Naive thymus-derived CD8-positive, alpha-beta T cell (primary cell): Measurements from ENCODE around the gene THOC5. TPM values are rescaled to one million over a fixed set of nuclear protein-coding genes. Genes with fewer than 3 reads are reported as not detected.
"Not testable (repeated sequence)": the region's sequence is repeated elsewhere in the genome, so short reads cannot be mapped to it uniquely, and the experiment has no call there.

Experiments used
- ATAC-seq, 2 donors: fragments of 150-1000 bp; cut with Tn5 transposase in 1 of 2; sonication (Bioruptor Pico), chemical (Tn5 transposase) in 1 of 2; 1 replicate in 1 of 2; 2 replicates in 1 of 2; pipeline ENCODE4 v1.10.0; 2021; ENCODE audit warnings: mild to moderate bottlenecking in 2 of 2, moderate library complexity in 2 of 2
- POLR2A ChIA-PET: fragments of 350-600 bp; sonication (Branson Sonifier 250); formaldehyde crosslinking; loops from one replicate; lab custom pipeline; 2021; ENCODE audit warnings: antibody characterized with exemption; lab: Charles Lee
- DNase-seq, 10 donors: peaks; one replicate each; pipeline versions ENCODE4 v3.0.0 to v3.0.0-alpha.2; 2020 to 2022
- H3K27ac Mint-ChIP-seq, 10 donors: one replicate each; pipeline ENCODE4 v1.8.0; 2020 to 2022; ENCODE audit warnings: mild to moderate bottlenecking in 10 of 10, mixed read lengths in 10 of 10, moderate library complexity in 4 of 10, inconsistent platforms in 1 of 10
- H3K27me3 Mint-ChIP-seq, 5 donors: one replicate each; pipeline ENCODE4 v1.8.0; 2021 to 2022; ENCODE audit warnings: mixed read lengths in 5 of 5
- H3K36me3 Mint-ChIP-seq, 3 donors: one replicate each; pipeline ENCODE4 v1.8.0; 2020 to 2022; ENCODE audit warnings: mixed read lengths in 3 of 3, mild to moderate bottlenecking in 2 of 3, inconsistent platforms in 1 of 3
- H3K4me1 Mint-ChIP-seq, 4 donors: one replicate each; pipeline ENCODE4 v1.8.0; 2021 to 2022; ENCODE audit warnings: mixed read lengths in 4 of 4
- H3K4me3 Mint-ChIP-seq, 10 donors: one replicate each; pipeline ENCODE4 v1.8.0; 2020 to 2022; ENCODE audit warnings: mild to moderate bottlenecking in 10 of 10, mixed read lengths in 10 of 10, moderate library complexity in 6 of 10, inconsistent platforms in 1 of 10
- H3K9me3 Mint-ChIP-seq, 9 donors: one replicate each; pipeline ENCODE4 v1.8.0; 2020 to 2022; ENCODE audit warnings: mixed read lengths in 9 of 9, mild to moderate bottlenecking in 3 of 9, inconsistent platforms in 1 of 9, moderate library complexity in 1 of 9
- polyA plus RNA-seq, 3 donors: library from polyadenylated mRNA; unstranded; fragments of 300-500 nt; fragmentation: Illumina TruSeq; gene quantifications; one replicate each; pipeline ENCODE4 v1.2.3, GENCODE V29; 2021
- total RNA-seq, 8 experiments: library from RNA in 2 of 8; stranded (reverse) in 2 of 8; gene quantifications; one replicate each; pipeline ENCODE4 v1.2.3 and lab custom pipeline; 2021 to 2026

THOC5 gene
- 10 to 100 TPM; 47.2 to 48.0 TPM for total RNA-seq
- polyA plus RNA-seq: 10 to 100 TPM; 20.1 to 25.7 (median 20.8) TPM
- 48.2 to 70.3 (median 55.4) reads per million in 6 experiments for total RNA-seq (lab: John Stamatoyannopoulos, UW)

- H3K36me3 Mint-ChIP-seq: peaks cover 9 to 44% (median 15%) of the 10 kb centered on the region in 3 donors
- H3K4me3 Mint-ChIP-seq: peak within 1 kb of the TSS; percentile 83 to 98 (median 96)
- ATAC-seq: peak; percentile 96 to 97
- no peaks in the 10 kb centered on the region for H3K9me3 Mint-ChIP-seq
- H3K27me3 Mint-ChIP-seq: peaks cover 0 to 1% (median 0%) of the 10 kb centered on the region in 5 donors
- DNase-seq: peak; percentile 74 to 94 (median 85)
- H3K4me1 Mint-ChIP-seq: peaks cover 15 to 41% (median 30%) of the 10 kb centered on the region in 4 donors
- peak within 1 kb of the TSS; percentile 94 to 99 (median 99) for H3K27ac Mint-ChIP-seq
- POLR2A ChIA-PET: interaction anchor here (0.7 to 3.2 kb wide), 24 partner anchors 9 to 1793 kb away, joined by 3 to 32 read pairs (median 4); partner anchors contain the start of genes AP1B1, NF2, NIPSNAP1 and PATZ1
These were observed at the start of gene THOC5 for GRCh38 chr22:29553351-29554224. THOC5 (minus strand) TSS chr22:29553757; CDS start chr22:29549147, 4,610 bp downstream.

GRCh38 chr22:29598684-29599020 lies 45.1 kb upstream of the THOC5 start:
- DNase-seq (no peak), ATAC-seq (no peak)
- H3K27me3 Mint-ChIP-seq: no peaks in the 10 kb centered on the region
- no peak overlapping the region for H3K27ac Mint-ChIP-seq
- peaks cover 0 to 9% (median 2%) of the 10 kb centered on the region in 4 donors for H3K4me1 Mint-ChIP-seq
- no peaks in the 10 kb centered on the region for H3K36me3 Mint-ChIP-seq
- POLR2A ChIA-PET: no interaction called here
- H3K4me3 Mint-ChIP-seq: no peak overlapping the region
- H3K9me3 Mint-ChIP-seq: no peaks in the 10 kb centered on the region

GRCh38 chr22:29597871-29598683 lies 44.5 kb upstream of the THOC5 start:
- POLR2A ChIA-PET: interaction anchor here (1.1 kb wide), 1 partner anchor 44 kb away, joined by 3 read pairs; no protein-coding TSS in a partner anchor
- not testable (repeated sequence) for DNase-seq, H3K27me3 Mint-ChIP-seq, H3K36me3 Mint-ChIP-seq, H3K4me1 Mint-ChIP-seq, ATAC-seq, H3K9me3 Mint-ChIP-seq
- H3K27ac Mint-ChIP-seq: peak overlapping the region in 2 of 10 donors; percentile 53 to 86
- H3K4me3 Mint-ChIP-seq: peak overlapping the region in 1 of 10 donors; percentile 81

GRCh38 chr22:29596408-29596807 lies 42.9 kb upstream of the THOC5 start:
- DNase-seq (no peak), ATAC-seq (no peak)
- no peak overlapping the region for H3K27ac Mint-ChIP-seq
- no peaks in the 10 kb centered on the region for H3K27me3 Mint-ChIP-seq
- POLR2A ChIA-PET: no interaction called here
- H3K9me3 Mint-ChIP-seq: no peaks in the 10 kb centered on the region
- H3K4me3 Mint-ChIP-seq: no peak overlapping the region
- peaks cover 0 to 5% (median 0%) of the 10 kb centered on the region in 4 donors for H3K4me1 Mint-ChIP-seq
- H3K36me3 Mint-ChIP-seq: no peaks in the 10 kb centered on the region

GRCh38 chr22:29594447-29594846 lies 40.9 kb upstream of the THOC5 start:
- H3K4me3 Mint-ChIP-seq, H3K36me3 Mint-ChIP-seq, H3K27me3 Mint-ChIP-seq, H3K9me3 Mint-ChIP-seq, DNase-seq, H3K27ac Mint-ChIP-seq, ATAC-seq: not testable (repeated sequence)
- H3K4me1 Mint-ChIP-seq: peaks cover 5 to 16% (median 9%) of the 10 kb centered on the region in 4 donors
- POLR2A ChIA-PET: interaction anchor here (0.6 to 0.7 kb wide), 2 partner anchors 10 to 13 kb away, joined by 3 to 4 read pairs; no protein-coding TSS in a partner anchor

GRCh38 chr22:29593923-29594322 lies 40.4 kb upstream of the THOC5 start:
- H3K9me3 Mint-ChIP-seq: no peaks in the 10 kb centered on the region
- H3K27me3 Mint-ChIP-seq: no peaks in the 10 kb centered on the region
- H3K4me3 Mint-ChIP-seq: no peak overlapping the region
- no peaks in the 10 kb centered on the region for H3K36me3 Mint-ChIP-seq
- H3K4me1 Mint-ChIP-seq: peaks cover 5 to 16% (median 9%) of the 10 kb centered on the region in 4 donors
- ATAC-seq: no peak
- no peak overlapping the region for H3K27ac Mint-ChIP-seq
- POLR2A ChIA-PET: interaction anchor here (0.6 to 0.7 kb wide), 2 partner anchors 9 to 12 kb away, joined by 3 to 4 read pairs; no protein-coding TSS in a partner anchor
- no peak for DNase-seq

- Mint-ChIP-seq H3K27me3 (no peaks in the 10 kb centered on the region), H3K4me1 (peaks cover 5 to 11% (median 9%) of the 10 kb centered on the region in 4 donors), H3K9me3 (no peaks in the 10 kb centered on the region), H3K27ac (peak overlapping the region in 5 of 10 donors; percentile 4 to 67 (median 55)), H3K36me3 (no peaks in the 10 kb centered on the region), H3K4me3 (no peak overlapping the region)
- ATAC-seq: no peak
- POLR2A ChIA-PET: interaction anchor here (0.6 kb wide), 1 partner anchor 504 kb away, joined by 3 read pairs; no protein-coding TSS in a partner anchor
- DNase-seq: no peak
These were observed 34.6 kb upstream of the THOC5 start for GRCh38 chr22:29587938-29588699.

GRCh38 chr22:29586193-29586705 lies 32.7 kb upstream of the THOC5 start:
- not testable (repeated sequence) for H3K27me3 Mint-ChIP-seq, DNase-seq, H3K9me3 Mint-ChIP-seq, H3K4me3 Mint-ChIP-seq, H3K36me3 Mint-ChIP-seq, ATAC-seq
- Mint-ChIP-seq H3K27ac (peak overlapping the region in 2 of 10 donors; percentile 29 to 48), H3K4me1 (peaks cover 9 to 18% (median 16%) of the 10 kb centered on the region in 4 donors)
- POLR2A ChIA-PET: interaction anchor here (0.7 to 1.4 kb wide), 2 partner anchors 33 to 200 kb away, joined by 4 to 5 read pairs; partner anchors contain the start of gene THOC5

GRCh38 chr22:29584975-29585374 lies 31.4 kb upstream of the THOC5 start:
- Mint-ChIP-seq H3K4me1 (peaks cover 10 to 21% (median 17%) of the 10 kb centered on the region in 4 donors), H3K27me3 (no peaks in the 10 kb centered on the region), H3K9me3 (no peaks in the 10 kb centered on the region), H3K4me3 (no peak overlapping the region), H3K27ac (no peak overlapping the region), H3K36me3 (no peaks in the 10 kb centered on the region)
- POLR2A ChIA-PET: interaction anchor here (0.6 to 0.7 kb wide), 3 partner anchors 9 to 1499 kb away, joined by 4 to 8 read pairs (median 6); no protein-coding TSS in a partner anchor
- no peak for ATAC-seq
- no peak for DNase-seq

GRCh38 chr22:29581799-29582198 lies 28.2 kb upstream of the THOC5 start:
- Mint-ChIP-seq H3K9me3 (no peaks in the 10 kb centered on the region), H3K27me3 (no peaks in the 10 kb centered on the region), H3K4me3 (peak overlapping the region; percentile 90 to 97 (median 94)), H3K27ac (peak overlapping the region in 6 of 10 donors; percentile 75 to 96 (median 94)), H3K4me1 (peaks cover 12 to 25% (median 20%) of the 10 kb centered on the region in 4 donors), H3K36me3 (no peaks in the 10 kb centered on the region)
- DNase-seq: no peak
- POLR2A ChIA-PET: interaction anchor here (0.7 to 4.4 kb wide), 9 partner anchors 8 to 1011 kb away, joined by 3 to 32 read pairs (median 6); partner anchors contain the start of genes MTMR3 and THOC5
- no peak for ATAC-seq

GRCh38 chr22:29580200-29580810 lies 26.7 kb upstream of the THOC5 start:
- peaks cover 0 to under 1% (median 0%) of the 10 kb centered on the region in 3 donors for H3K36me3 Mint-ChIP-seq
- H3K27me3 Mint-ChIP-seq: no peaks in the 10 kb centered on the region
- DNase-seq (peak in 2 of 10 donors; percentile 5 to 10), ATAC-seq (peak in 1 of 2 donors; percentile 29)
- POLR2A ChIA-PET: interaction anchor here (0.5 to 4.4 kb wide), 5 partner anchors 11 to 127 kb away, joined by 3 to 32 read pairs (median 5); partner anchors contain the start of gene THOC5
- no peaks in the 10 kb centered on the region for H3K9me3 Mint-ChIP-seq
- H3K27ac Mint-ChIP-seq: peak overlapping the region; percentile 75 to 96 (median 94)
- peak overlapping the region; percentile 90 to 97 (median 94) for H3K4me3 Mint-ChIP-seq
- H3K4me1 Mint-ChIP-seq: peaks cover 13 to 25% (median 21%) of the 10 kb centered on the region in 4 donors
